Measurements from ENCODE around the gene COG8. TPM values are rescaled to one million over a fixed set of nuclear protein-coding genes. Genes with fewer than 3 reads are reported as not detected.
"Not testable (repeated sequence)": the region's sequence is repeated elsewhere in the genome, so short reads cannot be mapped to it uniquely, and the experiment has no call there.

The COG8 gene
- total and polyA plus RNA-seq, 2 experiments from 2014 or later: 21.4 to 79.9 TPM

DNA sequence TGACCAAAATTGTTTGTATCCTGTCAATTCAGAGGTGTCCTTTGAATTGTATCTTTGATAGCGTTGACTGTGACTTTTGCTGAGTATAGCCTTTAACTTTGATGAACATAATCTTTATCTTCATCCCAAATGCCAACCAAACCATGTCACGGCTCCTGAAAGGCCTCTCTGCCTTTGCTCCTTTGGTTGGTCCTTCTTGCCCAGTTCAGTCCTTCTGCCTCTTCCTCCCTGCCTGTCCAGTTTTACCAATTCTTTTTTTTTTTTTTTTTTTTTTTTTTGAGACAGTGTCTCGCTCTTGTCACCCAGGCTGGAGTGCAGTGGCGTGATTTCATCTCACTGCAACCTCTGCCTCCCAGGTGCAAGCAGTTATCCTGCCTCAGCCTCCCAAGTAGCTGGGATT, 41.1 kb downstream of the COG8 start:
- Mint-ChIP-seq H3K36me3 (ENCODE audit: low read depth) (peaks cover 16% of the 10 kb centered on the region), H3K4me3 (no peak overlapping the region), H3K27ac (no peak overlapping the region), H3K27me3 (ENCODE audit: insufficient read depth, low read depth, poor library complexity) (peaks cover 1% of the 10 kb centered on the region), H3K9me3 (no peaks in the 10 kb centered on the region), H3K4me1 (no peaks in the 10 kb centered on the region)
- Histone ChIP-seq H3K4me1 (ENCODE audit: insufficient read depth) (no peaks in the 10 kb centered on the region), H3K27me3 (ENCODE audit: insufficient read depth) (no peaks in the 10 kb centered on the region), H3F3A (replicated peaks; ENCODE audit: low read depth) (peaks cover 4% of the 10 kb centered on the region; the same call in 1 of the 2 replicates), H3K27ac (ENCODE audit: low read depth) (no peak overlapping the region), H3K4me3 (no peak overlapping the region), H3K79me2 (replicated peaks; ENCODE audit: insufficient read depth) (no peaks in the 10 kb centered on the region), H3K36me3 (ENCODE audit: insufficient read depth) (0 out of 2 replicates have a peak, but pooled peaks cover 3% of the 10 kb centered on the region), H3K9me2 (ENCODE audit: insufficient read depth) (no peaks in the 10 kb centered on the region), H2AFZ (no peak overlapping the region), H4K20me1 (replicated peaks; ENCODE audit: insufficient read depth) (no peaks in the 10 kb centered on the region; the same call in 1 of the 2 replicates), H3K4me2 (no peak overlapping the region)
- no peak for ATAC-seq
- TF ChIP-seq NANOG (IDR thresholded peaks at IDR 0.05; ENCODE audit: borderline replicate concordance) (no peak), EZH2phosphoT487 (IDR thresholded peaks at IDR 0.05; ENCODE audit: unreplicated experiment) (no peak), REST (IDR thresholded peaks at IDR 0.05; ENCODE audit: unreplicated experiment) (no peak), ZNF114 (CRISPR knock-in tag; IDR thresholded peaks at IDR 0.05) (no peak), POLR2AphosphoS5 (IDR thresholded peaks at IDR 0.05; ENCODE audit: low read depth) (no peak), ZNF331 (CRISPR knock-in tag; IDR thresholded peaks at IDR 0.05; ENCODE audit: low read depth) (no peak)
- TF ChIP-seq, protein P1, sequence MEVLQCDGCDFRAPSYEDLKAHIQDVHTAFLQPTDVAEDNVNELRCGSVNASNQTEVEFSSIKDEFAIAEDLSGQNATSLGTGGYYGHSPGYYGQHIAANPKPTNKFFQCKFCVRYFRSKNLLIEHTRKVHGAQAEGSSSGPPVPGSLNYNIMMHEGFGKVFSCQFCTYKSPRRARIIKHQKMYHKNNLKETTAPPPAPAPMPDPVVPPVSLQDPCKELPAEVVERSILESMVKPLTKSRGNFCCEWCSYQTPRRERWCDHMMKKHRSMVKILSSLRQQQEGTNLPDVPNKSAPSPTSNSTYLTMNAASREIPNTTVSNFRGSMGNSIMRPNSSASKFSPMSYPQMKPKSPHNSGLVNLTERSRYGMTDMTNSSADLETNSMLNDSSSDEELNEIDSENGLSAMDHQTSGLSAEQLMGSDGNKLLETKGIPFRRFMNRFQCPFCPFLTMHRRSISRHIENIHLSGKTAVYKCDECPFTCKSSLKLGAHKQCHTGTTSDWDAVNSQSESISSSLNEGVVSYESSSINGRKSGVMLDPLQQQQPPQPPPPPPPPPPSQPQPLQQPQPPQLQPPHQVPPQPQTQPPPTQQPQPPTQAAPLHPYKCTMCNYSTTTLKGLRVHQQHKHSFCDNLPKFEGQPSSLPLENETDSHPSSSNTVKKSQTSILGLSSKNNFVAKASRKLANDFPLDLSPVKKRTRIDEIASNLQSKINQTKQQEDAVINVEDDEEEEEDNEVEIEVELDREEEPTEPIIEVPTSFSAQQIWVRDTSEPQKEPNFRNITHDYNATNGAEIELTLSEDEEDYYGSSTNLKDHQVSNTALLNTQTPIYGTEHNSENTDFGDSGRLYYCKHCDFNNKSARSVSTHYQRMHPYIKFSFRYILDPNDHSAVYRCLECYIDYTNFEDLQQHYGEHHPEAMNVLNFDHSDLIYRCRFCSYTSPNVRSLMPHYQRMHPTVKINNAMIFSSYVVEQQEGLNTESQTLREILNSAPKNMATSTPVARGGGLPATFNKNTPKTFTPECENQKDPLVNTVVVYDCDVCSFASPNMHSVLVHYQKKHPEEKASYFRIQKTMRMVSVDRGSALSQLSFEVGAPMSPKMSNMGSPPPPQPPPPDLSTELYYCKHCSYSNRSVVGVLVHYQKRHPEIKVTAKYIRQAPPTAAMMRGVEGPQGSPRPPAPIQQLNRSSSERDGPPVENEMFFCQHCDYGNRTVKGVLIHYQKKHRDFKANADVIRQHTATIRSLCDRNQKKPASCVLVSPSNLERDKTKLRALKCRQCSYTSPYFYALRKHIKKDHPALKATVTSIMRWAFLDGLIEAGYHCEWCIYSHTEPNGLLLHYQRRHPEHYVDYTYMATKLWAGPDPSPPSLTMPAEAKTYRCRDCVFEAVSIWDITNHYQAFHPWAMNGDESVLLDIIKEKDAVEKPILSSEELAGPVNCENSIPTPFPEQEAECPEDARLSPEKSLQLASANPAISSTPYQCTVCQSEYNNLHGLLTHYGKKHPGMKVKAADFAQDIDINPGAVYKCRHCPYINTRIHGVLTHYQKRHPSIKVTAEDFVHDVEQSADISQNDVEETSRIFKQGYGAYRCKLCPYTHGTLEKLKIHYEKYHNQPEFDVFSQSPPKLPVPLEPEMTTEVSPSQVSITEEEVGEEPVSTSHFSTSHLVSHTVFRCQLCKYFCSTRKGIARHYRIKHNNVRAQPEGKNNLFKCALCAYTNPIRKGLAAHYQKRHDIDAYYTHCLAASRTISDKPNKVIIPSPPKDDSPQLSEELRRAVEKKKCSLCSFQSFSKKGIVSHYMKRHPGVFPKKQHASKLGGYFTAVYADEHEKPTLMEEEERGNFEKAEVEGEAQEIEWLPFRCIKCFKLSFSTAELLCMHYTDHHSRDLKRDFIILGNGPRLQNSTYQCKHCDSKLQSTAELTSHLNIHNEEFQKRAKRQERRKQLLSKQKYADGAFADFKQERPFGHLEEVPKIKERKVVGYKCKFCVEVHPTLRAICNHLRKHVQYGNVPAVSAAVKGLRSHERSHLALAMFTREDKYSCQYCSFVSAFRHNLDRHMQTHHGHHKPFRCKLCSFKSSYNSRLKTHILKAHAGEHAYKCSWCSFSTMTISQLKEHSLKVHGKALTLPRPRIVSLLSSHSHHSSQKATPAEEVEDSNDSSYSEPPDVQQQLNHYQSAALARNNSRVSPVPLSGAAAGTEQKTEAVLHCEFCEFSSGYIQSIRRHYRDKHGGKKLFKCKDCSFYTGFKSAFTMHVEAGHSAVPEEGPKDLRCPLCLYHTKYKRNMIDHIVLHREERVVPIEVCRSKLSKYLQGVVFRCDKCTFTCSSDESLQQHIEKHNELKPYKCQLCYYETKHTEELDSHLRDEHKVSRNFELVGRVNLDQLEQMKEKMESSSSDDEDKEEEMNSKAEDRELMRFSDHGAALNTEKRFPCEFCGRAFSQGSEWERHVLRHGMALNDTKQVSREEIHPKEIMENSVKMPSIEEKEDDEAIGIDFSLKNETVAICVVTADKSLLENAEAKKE (CRISPR knock-in tag; IDR thresholded peaks at IDR 0.05): no peak
- no peak for DNase-seq (ENCODE audit: low spot score)

GRCh38 chr16:69296771-69297170, 42.6 kb downstream of the COG8 start:
- H3K4me3 Mint-ChIP-seq; DNase-seq (ENCODE audit: low spot score): not testable (repeated sequence)
- H3K36me3 Mint-ChIP-seq (ENCODE audit: low read depth): peaks cover 16% of the 10 kb centered on the region

More at GRCh38 chr16:69296771-69297170, 42.6 kb downstream of the COG8 start:
- not testable (repeated sequence) for H3K27ac Mint-ChIP-seq; H3F3A ChIP-seq (replicated peaks; ENCODE audit: low read depth); H3K79me2 ChIP-seq (replicated peaks; ENCODE audit: insufficient read depth); H3K4me1 ChIP-seq (ENCODE audit: insufficient read depth); H4K20me1 ChIP-seq (replicated peaks; ENCODE audit: insufficient read depth); H3K4me1 Mint-ChIP-seq; H2AFZ ChIP-seq; ATAC-seq; H3K9me2 ChIP-seq (ENCODE audit: insufficient read depth); H3K4me2 ChIP-seq; H3K27me3 Mint-ChIP-seq (ENCODE audit: insufficient read depth, low read depth, poor library complexity); H3K9me3 Mint-ChIP-seq; H3K27ac ChIP-seq (ENCODE audit: low read depth); H3K4me3 ChIP-seq; H3K27me3 ChIP-seq (ENCODE audit: insufficient read depth); H3K36me3 ChIP-seq (ENCODE audit: insufficient read depth)

Data from GM23338 (cell line).